RWPE2 (cell line): ENCODE measurements around the gene ISCU.

Source experiments
- ATAC-seq: fragments of 200-7000 bp; cut with Tn5 transposase; 3 replicates; pipeline ENCODE4 v1.9.1; 2021; ENCODE audit warnings: low read depth
- DNase-seq: peaks from one replicate; pipeline ENCODE4 v3.0.0-alpha.2; 2020; ENCODE audit warnings: low spot score
- H3K27ac ChIP-seq: fragments of 450-650 bp; 2 replicates; pipeline ENCODE4 v1.5.1; 2017; ENCODE audit warnings: mild to moderate bottlenecking; ENCODE audit not compliant: poor library complexity, severe bottlenecking
- H3K27me3 ChIP-seq: fragments of 250-450 bp; sonication (Bioruptor Pico); 2 replicates; pipeline ENCODE4 v1.5.1; 2021; ENCODE audit warnings: mild to moderate bottlenecking, moderate library complexity; ENCODE audit not compliant: insufficient read depth, poor library complexity, severe bottlenecking
- H3K36me3 ChIP-seq: fragments of 250-450 bp; sonication (Bioruptor Pico); 2 replicates; pipeline ENCODE4 v1.5.1; 2020; ENCODE audit warnings: low read depth, mild to moderate bottlenecking, moderate library complexity
- H3K4me1 ChIP-seq: fragments of 250-450 bp; sonication (Bioruptor Pico); 2 replicates; pipeline ENCODE4 v1.5.1; 2021; ENCODE audit warnings: mild to moderate bottlenecking, moderate library complexity; ENCODE audit not compliant: insufficient read depth, poor library complexity, severe bottlenecking
- H3K4me3 ChIP-seq: fragments of 250-450 bp; sonication (Bioruptor Pico); 2 replicates; pipeline ENCODE4 v1.5.1; 2021; ENCODE audit warnings: mild to moderate bottlenecking, moderate library complexity; ENCODE audit not compliant: severe bottlenecking
- H3K9me3 ChIP-seq: fragments of 250-450 bp; sonication (Bioruptor Pico); 2 replicates; pipeline ENCODE4 v1.5.1; 2021; ENCODE audit warnings: mild to moderate bottlenecking, moderate library complexity; ENCODE audit not compliant: severe bottlenecking
- TF ChIP-seq, protein P1 (sequence below): fragments of 450-650 bp; IDR thresholded peaks from one replicate; pipeline ENCODE4 v1.5.1; 2017; ENCODE audit warnings: mild to moderate bottlenecking, moderate library complexity; ENCODE audit not compliant: poor library complexity, severe bottlenecking

Gene ISCU

GRCh38 chr12:108516511-108517275 lies 45.7 kb upstream of the ISCU start:
- Histone ChIP-seq H3K27ac (no peak overlapping the region), H3K27me3 (no peaks in the 10 kb centered on the region), H3K36me3 (peaks cover 35% of the 10 kb centered on the region), H3K9me3 (no peaks in the 10 kb centered on the region), H3K4me3 (no peak overlapping the region), H3K4me1 (no peaks in the 10 kb centered on the region)
- no peak for ATAC-seq
- TF ChIP-seq, protein P1, sequence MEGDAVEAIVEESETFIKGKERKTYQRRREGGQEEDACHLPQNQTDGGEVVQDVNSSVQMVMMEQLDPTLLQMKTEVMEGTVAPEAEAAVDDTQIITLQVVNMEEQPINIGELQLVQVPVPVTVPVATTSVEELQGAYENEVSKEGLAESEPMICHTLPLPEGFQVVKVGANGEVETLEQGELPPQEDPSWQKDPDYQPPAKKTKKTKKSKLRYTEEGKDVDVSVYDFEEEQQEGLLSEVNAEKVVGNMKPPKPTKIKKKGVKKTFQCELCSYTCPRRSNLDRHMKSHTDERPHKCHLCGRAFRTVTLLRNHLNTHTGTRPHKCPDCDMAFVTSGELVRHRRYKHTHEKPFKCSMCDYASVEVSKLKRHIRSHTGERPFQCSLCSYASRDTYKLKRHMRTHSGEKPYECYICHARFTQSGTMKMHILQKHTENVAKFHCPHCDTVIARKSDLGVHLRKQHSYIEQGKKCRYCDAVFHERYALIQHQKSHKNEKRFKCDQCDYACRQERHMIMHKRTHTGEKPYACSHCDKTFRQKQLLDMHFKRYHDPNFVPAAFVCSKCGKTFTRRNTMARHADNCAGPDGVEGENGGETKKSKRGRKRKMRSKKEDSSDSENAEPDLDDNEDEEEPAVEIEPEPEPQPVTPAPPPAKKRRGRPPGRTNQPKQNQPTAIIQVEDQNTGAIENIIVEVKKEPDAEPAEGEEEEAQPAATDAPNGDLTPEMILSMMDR: no peak
- no peak for DNase-seq

- H3K9me3 ChIP-seq: no peaks in the 10 kb centered on the region
- DNase-seq (no peak), ATAC-seq (no peak)
- peaks cover 43% of the 10 kb centered on the region for H3K36me3 ChIP-seq
- TF ChIP-seq, protein P1: no peak
- H3K4me3 ChIP-seq: no peak overlapping the region
- no peaks in the 10 kb centered on the region for H3K27me3 ChIP-seq
- no peaks in the 10 kb centered on the region for H3K4me1 ChIP-seq
- H3K27ac ChIP-seq: no peak overlapping the region
These were observed 44.9 kb upstream of the ISCU start for GRCh38 chr12:108517288-108518100.

- TF ChIP-seq, protein P1: no peak
- H3K4me3 ChIP-seq: no peak overlapping the region
- H3K36me3 ChIP-seq: peaks cover 50% of the 10 kb centered on the region
These were observed 44.2 kb upstream of the ISCU start for GRCh38 chr12:108518101-108518715.

DNA sequence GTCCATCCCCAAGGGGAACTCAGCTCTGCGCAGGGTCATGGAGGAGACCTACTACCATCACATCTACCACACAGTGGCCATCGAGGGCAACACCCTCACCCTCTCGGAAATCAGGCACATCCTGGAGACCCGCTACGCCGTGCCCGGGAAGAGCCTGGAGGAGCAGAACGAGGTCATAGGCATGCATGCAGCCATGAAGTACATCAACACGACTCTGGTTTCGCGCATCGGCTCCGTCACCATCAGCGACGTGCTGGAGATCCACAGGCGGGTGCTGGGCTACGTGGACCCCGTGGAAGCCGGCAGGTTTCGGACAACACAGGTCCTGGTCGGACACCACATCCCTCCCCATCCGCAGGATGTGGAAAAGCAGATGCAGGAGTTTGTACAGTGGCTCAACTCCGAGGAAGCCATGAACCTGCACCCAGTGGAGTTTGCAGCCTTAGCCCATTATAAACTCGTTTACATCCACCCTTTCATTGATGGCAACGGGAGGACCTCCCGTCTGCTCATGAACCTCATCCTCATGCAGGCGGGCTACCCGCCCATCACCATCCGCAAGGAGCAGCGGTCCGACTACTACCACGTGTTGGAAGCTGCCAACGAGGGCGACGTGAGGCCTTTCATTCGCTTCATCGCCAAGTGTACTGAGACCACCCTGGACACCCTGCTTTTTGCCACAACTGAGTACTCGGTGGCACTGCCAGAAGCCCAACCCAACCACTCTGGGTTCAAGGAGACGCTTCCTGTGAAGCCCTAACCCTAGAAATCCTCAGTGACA lies 43.5 kb upstream of the ISCU start:
- Histone ChIP-seq H3K36me3 (peaks cover 55% of the 10 kb centered on the region), H3K27me3 (no peaks in the 10 kb centered on the region), H3K4me3 (no peak overlapping the region), H3K4me1 (no peaks in the 10 kb centered on the region), H3K27ac (no peak overlapping the region), H3K9me3 (no peaks in the 10 kb centered on the region)
- TF ChIP-seq, protein P1: no peak
- ATAC-seq (no peak), DNase-seq (no peak)

More at GRCh38 chr12:108518101-108518715, 44.2 kb upstream of the ISCU start:
- no peak for DNase-seq
- Histone ChIP-seq H3K27ac (no peak overlapping the region), H3K27me3 (no peaks in the 10 kb centered on the region), H3K4me1 (no peaks in the 10 kb centered on the region), H3K9me3 (no peaks in the 10 kb centered on the region)
- ATAC-seq: no peak
